ENCODE data around the gene ERCC5. TPM values are rescaled to one million over a fixed set of nuclear protein-coding genes. Genes with fewer than 3 reads are reported as not detected.
A peak's percentile ranks its signal among the peaks of the same experiment; 100 is the strongest.

ERCC5 gene
- total RNA-seq = 10 to 100 TPM; 27.5 to 30.6 TPM
- long read RNA-seq, full-length matches to known transcripts = 25 of 36 reads
- long read RNA-seq, partial matches to known transcripts = 8 of 36 reads
- long read RNA-seq, other reads (novel, unspliced or antisense) = 3 of 36 reads

GRCh38 chr13:102845630-102846260 lies at the start of gene ERCC5:
Gene ERCC5 (plus strand): TSS chr13:102846032. CDS start chr13:102846267, 235 bp downstream.
- DNase-seq (peak; percentile 94), ATAC-seq (peak; percentile 93 to 95)
- intact Hi-C loops (cut with DNase I) = loop anchor here in 1 of 2 donors (2.0 to 10.0 kb wide), 4 partner anchors 71 to 265 kb away; partner anchors contain the start of genes TEX30 and TPP2

GRCh38 chr13:102798581-102799425 lies 47.0 kb upstream of the ERCC5 start, which contains the start of the genes BIVM and POGLUT2:
Gene BIVM (plus strand): TSS chr13:102799119. CDS start chr13:102807268, 8,149 bp downstream.
Gene POGLUT2 (minus strand): TSS chr13:102798976. CDS start chr13:102798670, 306 bp downstream.
- DNase-seq = peak; percentile 94
- intact Hi-C loops (cut with DNase I) = no loop called here
- ATAC-seq = peak; percentile 95 to 96

- ATAC-seq (peak; percentile 33 to 58), DNase-seq (peak; percentile 52)
- intact Hi-C loops (cut with DNase I) = loop anchor here in 1 of 2 donors (2.0 to 10.0 kb wide), 2 partner anchors 25 to 205 kb away; partner anchors contain the start of gene TPP2
Observed at GRCh38 chr13:102799426-102800144, 46.2 kb upstream of the ERCC5 start.

- DNase-seq (peak; percentile 83), ATAC-seq (peak; percentile 85 to 88)
- intact Hi-C loops (cut with DNase I) = loop anchor here in 1 of 2 donors (2.0 to 10.0 kb wide), 2 partner anchors 26 to 206 kb away; partner anchors contain the start of gene TPP2
Observed at GRCh38 chr13:102800145-102801041, 45.4 kb upstream of the ERCC5 start.

- no peak for ATAC-seq
- DNase-seq = no peak
- intact Hi-C loops (cut with DNase I) = loop anchor here in 1 of 2 donors (10.0 kb wide), 1 partner anchor 211 kb away; the partner anchor contains the start of gene TPP2
Observed at GRCh38 chr13:102805680-102806079, 40.2 kb upstream of the ERCC5 start.

GRCh38 chr13:102807699-102808098 lies 38.1 kb upstream of the ERCC5 start:
- intact Hi-C loops (cut with DNase I) = loop anchor here in 1 of 2 donors (10.0 kb wide), 1 partner anchor 213 kb away; the partner anchor contains the start of gene TPP2

GRCh38 chr13:102812611-102813287 lies 33.1 kb upstream of the ERCC5 start:
- DNase-seq (no peak), ATAC-seq (peak in 1 of 2 donors; percentile 32)
- intact Hi-C loops (cut with DNase I) = no loop called here

More at GRCh38 chr13:102807699-102808098, 38.1 kb upstream of the ERCC5 start:
- DNase-seq = no peak
- no peak for ATAC-seq

- DNase-seq = no peak
- intact Hi-C loops (cut with DNase I) = no loop called here
- no peak for ATAC-seq
Observed at GRCh38 chr13:102814025-102814607, 31.7 kb upstream of the ERCC5 start.

- DNase-seq (no peak), ATAC-seq (no peak)
- intact Hi-C loops (cut with DNase I) = no loop called here
Observed at GRCh38 chr13:102814793-102815192, 31.0 kb upstream of the ERCC5 start.

- no peak for ATAC-seq
- intact Hi-C loops (cut with DNase I) = no loop called here
Observed at GRCh38 chr13:102815788-102816187, 30.0 kb upstream of the ERCC5 start.

GRCh38 chr13:102816708-102817107 lies 29.1 kb upstream of the ERCC5 start:
- intact Hi-C loops (cut with DNase I) = no loop called here

More at GRCh38 chr13:102815788-102816187, 30.0 kb upstream of the ERCC5 start:
- no peak for DNase-seq

GRCh38 chr13:102817241-102817640 lies 28.6 kb upstream of the ERCC5 start:
- no peak for DNase-seq
- no peak for ATAC-seq
- intact Hi-C loops (cut with DNase I) = no loop called here

More at GRCh38 chr13:102816708-102817107, 29.1 kb upstream of the ERCC5 start:
- ATAC-seq (no peak), DNase-seq (no peak)

GRCh38 chr13:102817907-102818306 lies 27.9 kb upstream of the ERCC5 start:
- no peak for ATAC-seq
- DNase-seq = no peak
- intact Hi-C loops (cut with DNase I) = no loop called here

- ATAC-seq (peak in 1 of 2 donors; percentile 29), DNase-seq (no peak)
- intact Hi-C loops (cut with DNase I) = no loop called here
Observed at GRCh38 chr13:102825400-102825799, 20.4 kb upstream of the ERCC5 start.

GRCh38 chr13:102825921-102826706 lies 19.7 kb upstream of the ERCC5 start:
- peak; percentile 41 to 89 for ATAC-seq
- intact Hi-C loops (cut with DNase I) = no loop called here
- no peak for DNase-seq

- peak; percentile 34 for DNase-seq
- intact Hi-C loops (cut with DNase I) = no loop called here
- peak in 1 of 2 donors; percentile 69 for ATAC-seq
Observed at GRCh38 chr13:102830646-102831045, 15.2 kb upstream of the ERCC5 start.

Data from left cardiac atrium (tissue), 4 donors.